Tibial nerve (tissue), 4 donors: ENCODE data around the gene SNX30. TPM values are rescaled to one million over a fixed set of nuclear protein-coding genes. Genes with fewer than 3 reads are reported as not detected.
A peak's percentile ranks its signal among the peaks of the same experiment; 100 is the strongest.

Experiments used
- DNase-seq, 2 donors: peaks; one replicate each; pipeline ENCODE4 v3.0.0-alpha.2; 2019; ENCODE audit warnings: low spot score in 2 of 2
- H3K27ac ChIP-seq, 4 donors: fragments of 200-600 bp; sonication (generic) in 3 of 4; one replicate each; pipeline ENCODE4 v1.5.1; 2017 to 2019; ENCODE audit warnings: mild to moderate bottlenecking in 1 of 4
- H3K27me3 ChIP-seq, 2 donors: fragments of 200-600 bp; sonication (generic) in 1 of 2; one replicate each; pipeline versions ENCODE4 v1.5.1 to v1.6.0; 2017 to 2019
- H3K36me3 ChIP-seq, 3 donors: fragments of 200-600 bp; sonication (generic); one replicate each; pipeline ENCODE4 v1.5.1; 2018 to 2019
- H3K4me1 ChIP-seq, 4 donors: fragments of 200-600 bp; sonication (generic) in 3 of 4; one replicate each; pipeline ENCODE4 v1.5.1; 2017 to 2019
- H3K4me3 ChIP-seq, 4 donors: fragments of 200-600 bp; sonication (generic) in 3 of 4; one replicate each; pipeline ENCODE4 v1.5.1; 2017 to 2019; ENCODE audit warnings: mild to moderate bottlenecking in 1 of 4, moderate library complexity in 1 of 4
- H3K9me3 ChIP-seq, 4 donors: fragments of 200-600 bp; sonication (generic) in 3 of 4; one replicate each; pipeline ENCODE4 v1.5.1; 2017 to 2019
- CTCF ChIP-seq, 5 experiments: fragments of 200-600 bp in 3 of 5; fragments of 450-650 bp in 2 of 5; sonication (generic) in 3 of 5; IDR thresholded peaks; one replicate each; pipeline ENCODE4 v1.5.1; 2016 to 2019; ENCODE audit warnings: antibody characterized with exemption in 5 of 5, mild to moderate bottlenecking in 3 of 5, moderate library complexity in 2 of 5
- EP300 ChIP-seq, 2 donors: sonication (generic); formaldehyde crosslinking; IDR thresholded peaks; one replicate each; pipeline ENCODE4 v1.6.1; 2017; ENCODE audit warnings: antibody characterized with exemption in 2 of 2, mild to moderate bottlenecking in 1 of 2
- POLR2A ChIP-seq, 2 donors: fragments of 450-650 bp; IDR thresholded peaks; one replicate each; pipeline ENCODE4 v1.6.1; 2017; ENCODE audit warnings: antibody characterized with exemption in 2 of 2, mild to moderate bottlenecking in 2 of 2, moderate library complexity in 2 of 2
- WGBS, 2 donors: methylation state at CpG; one replicate each; pipeline ENCODE4 v1.1.5; 2018; 5-methylcytosine and 5-hydroxymethylcytosine counted together
- total RNA-seq, 4 donors: library from RNA; depleted of rRNA; stranded (reverse); fragments of >200 nt; gene quantifications; one replicate each; pipeline ENCODE4 v1.1.0, GENCODE V29; 2016

Gene SNX30
- total RNA-seq, 4 donors from 2014 or later, result 14.9 to 25.3 (median 17.0) TPM

GRCh38 chr9:112884721-112885120 lies 134.2 kb downstream of the SNX30 start:
- H3K4me1 ChIP-seq, result no peaks in the 10 kb centered on the region
- H3K36me3 ChIP-seq, result peaks cover 0 to 17% (median 0%) of the 10 kb centered on the region in 3 donors
- H3K9me3 ChIP-seq, result no peaks in the 10 kb centered on the region
- 90 to 91% methylated on average over 5 of the region's 5 CpGs for WGBS, 2 donors
- no peak overlapping the region for H3K4me3 ChIP-seq
- TF ChIP-seq CTCF (IDR thresholded peaks at IDR 0.05), result no peak
- no peak for TF ChIP-seq EP300 (IDR thresholded peaks at IDR 0.05)
- no peak for DNase-seq
- H3K27me3 ChIP-seq, result no peaks in the 10 kb centered on the region
- H3K27ac ChIP-seq, result no peak overlapping the region

- peaks cover 0 to 5% (median 2%) of the 10 kb centered on the region in 4 donors for H3K4me1 ChIP-seq
- H3K27me3 ChIP-seq, result peaks cover 0 to 5% of the 10 kb centered on the region in 2 donors
- H3K36me3 ChIP-seq, result peaks cover 0 to 13% (median 0%) of the 10 kb centered on the region in 3 donors
- WGBS, 2 donors, result 79 to 90% methylated on average over 1 of the region's 1 CpG
- TF ChIP-seq EP300 (IDR thresholded peaks at IDR 0.05) (no peak), CTCF (IDR thresholded peaks at IDR 0.05) (no peak)
- no peak overlapping the region for H3K4me3 ChIP-seq
- no peaks in the 10 kb centered on the region for H3K9me3 ChIP-seq
- DNase-seq, result no peak
- H3K27ac ChIP-seq, result no peak overlapping the region
These were observed 134.8 kb downstream of the SNX30 start for GRCh38 chr9:112885324-112885723.

GRCh38 chr9:112886351-112886750 lies 135.8 kb downstream of the SNX30 start:
- H3K27me3 ChIP-seq, result peaks cover 0 to 15% of the 10 kb centered on the region in 2 donors
- TF ChIP-seq CTCF (IDR thresholded peaks at IDR 0.05) (no peak), EP300 (IDR thresholded peaks at IDR 0.05) (no peak), POLR2A (IDR thresholded peaks at IDR 0.05) (no peak)
- H3K4me1 ChIP-seq, result peaks cover 0 to 14% (median 5%) of the 10 kb centered on the region in 4 donors
- no peaks in the 10 kb centered on the region for H3K9me3 ChIP-seq
- H3K36me3 ChIP-seq, result peaks cover 0 to 3% (median 0%) of the 10 kb centered on the region in 3 donors
- H3K4me3 ChIP-seq, result no peak overlapping the region
- 93 to 95% methylated on average over 4 of the region's 4 CpGs for WGBS, 2 donors
- no peak for DNase-seq
- H3K27ac ChIP-seq, result no peak overlapping the region

GRCh38 chr9:112887381-112887780 lies 136.8 kb downstream of the SNX30 start:
- Histone ChIP-seq H3K27me3 (peaks cover 0 to 18% of the 10 kb centered on the region in 2 donors), H3K4me1 (peaks cover 0 to 14% (median 5%) of the 10 kb centered on the region in 4 donors), H3K4me3 (no peak overlapping the region), H3K36me3 (no peaks in the 10 kb centered on the region), H3K27ac (no peak overlapping the region), H3K9me3 (no peaks in the 10 kb centered on the region)
- 56 to 58% methylated on average over 5 of the region's 5 CpGs for WGBS, 2 donors
- no peak for TF ChIP-seq EP300 (IDR thresholded peaks at IDR 0.05)
- TF ChIP-seq POLR2A (IDR thresholded peaks at IDR 0.05), result no peak
- TF ChIP-seq CTCF (IDR thresholded peaks at IDR 0.05), result peak in 1 of 5 experiments; percentile 18
- peak in 1 of 2 donors; percentile 19 for DNase-seq

GRCh38 chr9:112890106-112891081 lies 139.8 kb downstream of the SNX30 start, which contains the start of gene SLC46A2:
Gene SLC46A2 (minus strand): TSS chr9:112890876. CDS start chr9:112890681, 195 bp downstream.
- H3K9me3 ChIP-seq, result no peaks in the 10 kb centered on the region
- no peak for TF ChIP-seq CTCF (IDR thresholded peaks at IDR 0.05)
- no peak for TF ChIP-seq POLR2A (IDR thresholded peaks at IDR 0.05)
- no peak for TF ChIP-seq EP300 (IDR thresholded peaks at IDR 0.05)
- no peaks in the 10 kb centered on the region for H3K36me3 ChIP-seq
- H3K4me1 ChIP-seq, result peaks cover 0 to 14% (median 5%) of the 10 kb centered on the region in 4 donors
- DNase-seq, result no peak
- H3K4me3 ChIP-seq, result peak within 1 kb of the TSS in 3 of 4 donors; percentile 14 to 35 (median 33)
- H3K27ac ChIP-seq, result no peak within 1 kb of the TSS
- peaks cover 0 to 18% of the 10 kb centered on the region in 2 donors for H3K27me3 ChIP-seq
- 19 to 37% methylated on average over 36 to 54 of the region's 78 CpGs for WGBS, 2 donors
